ENCODE data around the gene ZFPL1.
"Not testable (repeated sequence)": the region's sequence is repeated elsewhere in the genome, so short reads cannot be mapped to it uniquely, and the experiment has no call there.

ZFPL1 gene

DNA sequence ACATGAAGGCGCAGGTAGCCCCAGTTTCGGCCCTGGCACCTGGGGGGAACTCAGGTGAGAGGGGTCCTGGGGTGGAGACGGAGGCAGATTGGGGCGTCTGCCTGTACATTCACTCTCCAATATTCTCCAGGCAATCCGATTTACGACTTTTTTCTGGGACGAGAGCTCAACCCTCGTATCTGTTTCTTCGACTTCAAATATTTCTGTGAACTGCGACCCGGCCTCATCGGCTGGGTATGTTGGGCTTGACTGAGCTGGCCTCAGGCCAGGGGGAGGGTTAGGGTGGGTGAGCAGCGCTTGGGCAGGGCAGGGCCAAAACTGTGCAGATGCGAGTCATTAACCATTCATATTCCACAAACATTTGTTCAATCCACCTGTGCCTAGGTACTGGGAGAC is 29.3 kb downstream of the ZFPL1 start:
- DNase-seq = no peak

DNA sequence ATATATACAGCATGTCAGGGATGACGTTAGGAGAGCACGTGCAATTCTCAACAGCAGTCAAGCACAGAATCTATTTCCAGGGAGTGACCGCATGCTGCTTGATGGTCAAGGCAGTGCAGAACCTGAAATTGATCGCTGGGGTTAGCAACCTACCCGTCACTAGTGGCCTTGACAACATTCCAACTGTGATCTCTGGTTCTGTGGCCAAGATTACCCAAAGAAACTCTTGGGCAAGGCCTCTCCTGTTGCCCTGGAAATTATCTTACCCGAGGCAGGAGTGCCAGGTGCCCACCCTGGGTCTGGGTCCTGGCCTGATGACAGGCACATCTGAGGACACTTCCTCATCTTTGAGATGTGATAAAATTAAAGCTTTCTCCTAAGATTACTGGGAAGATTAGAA is 29.8 kb downstream of the ZFPL1 start:
- DNase-seq = no peak

DNA sequence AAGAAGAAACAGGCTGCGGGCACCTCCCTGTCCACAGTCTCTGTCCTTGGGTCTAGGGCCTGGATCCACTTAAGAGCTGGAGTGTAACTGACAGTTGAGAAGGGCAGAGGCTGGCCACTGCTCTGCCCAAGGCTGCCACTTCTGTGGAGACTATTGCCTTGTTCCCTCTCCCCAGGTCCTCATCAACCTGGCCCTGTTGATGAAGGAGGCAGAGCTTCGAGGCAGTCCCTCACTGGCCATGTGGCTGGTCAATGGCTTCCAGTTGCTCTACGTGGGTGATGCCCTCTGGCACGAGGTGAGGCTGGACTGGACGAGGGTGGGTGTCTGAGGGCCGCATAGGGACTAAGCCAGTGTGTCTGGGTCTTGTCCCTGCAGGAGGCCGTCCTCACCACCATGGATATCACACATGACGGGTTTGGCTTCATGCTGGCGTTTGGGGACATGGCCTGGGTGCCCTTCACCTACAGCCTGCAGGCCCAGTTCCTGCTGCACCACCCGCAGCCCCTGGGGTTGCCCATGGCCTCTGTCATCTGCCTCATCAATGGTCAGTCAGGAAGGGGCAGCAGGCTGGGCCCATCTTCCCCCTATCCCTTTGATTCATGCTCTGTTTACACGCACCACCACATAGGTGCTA is 30.6 kb downstream of the ZFPL1 start:
- no peak for DNase-seq

DNA sequence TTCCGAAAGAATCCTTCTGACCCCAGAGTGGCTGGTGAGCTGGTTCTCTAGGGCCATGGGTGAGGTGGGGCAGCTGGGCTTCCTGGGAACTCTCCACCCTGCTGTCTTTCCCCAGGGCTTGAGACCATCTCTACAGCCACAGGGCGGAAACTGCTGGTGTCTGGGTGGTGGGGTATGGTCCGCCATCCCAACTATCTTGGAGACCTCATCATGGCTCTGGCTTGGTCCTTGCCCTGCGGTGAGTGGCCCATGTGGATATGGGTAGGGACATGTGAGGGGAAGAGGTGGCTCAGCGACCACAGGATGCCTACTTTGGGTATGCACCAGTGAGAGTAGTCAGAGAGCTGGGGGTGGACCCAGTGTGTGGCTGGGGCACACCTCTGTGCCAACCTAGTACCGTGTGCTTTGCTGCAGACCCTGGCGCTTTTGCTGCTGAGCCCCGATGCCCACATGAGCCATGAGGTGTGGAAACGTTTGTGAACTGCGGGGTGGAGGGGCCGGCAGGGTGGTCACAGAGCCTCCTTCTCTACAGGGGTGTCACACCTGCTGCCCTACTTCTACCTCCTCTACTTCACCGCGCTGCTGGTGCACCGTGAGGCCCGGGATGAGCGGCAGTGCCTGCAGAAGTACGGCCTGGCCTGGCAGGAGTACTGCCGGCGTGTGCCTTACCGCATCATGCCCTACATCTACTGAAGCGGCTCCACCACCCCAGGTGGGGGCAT is 31.5 kb downstream of the ZFPL1 start:
- DNase-seq = no peak

DNA sequence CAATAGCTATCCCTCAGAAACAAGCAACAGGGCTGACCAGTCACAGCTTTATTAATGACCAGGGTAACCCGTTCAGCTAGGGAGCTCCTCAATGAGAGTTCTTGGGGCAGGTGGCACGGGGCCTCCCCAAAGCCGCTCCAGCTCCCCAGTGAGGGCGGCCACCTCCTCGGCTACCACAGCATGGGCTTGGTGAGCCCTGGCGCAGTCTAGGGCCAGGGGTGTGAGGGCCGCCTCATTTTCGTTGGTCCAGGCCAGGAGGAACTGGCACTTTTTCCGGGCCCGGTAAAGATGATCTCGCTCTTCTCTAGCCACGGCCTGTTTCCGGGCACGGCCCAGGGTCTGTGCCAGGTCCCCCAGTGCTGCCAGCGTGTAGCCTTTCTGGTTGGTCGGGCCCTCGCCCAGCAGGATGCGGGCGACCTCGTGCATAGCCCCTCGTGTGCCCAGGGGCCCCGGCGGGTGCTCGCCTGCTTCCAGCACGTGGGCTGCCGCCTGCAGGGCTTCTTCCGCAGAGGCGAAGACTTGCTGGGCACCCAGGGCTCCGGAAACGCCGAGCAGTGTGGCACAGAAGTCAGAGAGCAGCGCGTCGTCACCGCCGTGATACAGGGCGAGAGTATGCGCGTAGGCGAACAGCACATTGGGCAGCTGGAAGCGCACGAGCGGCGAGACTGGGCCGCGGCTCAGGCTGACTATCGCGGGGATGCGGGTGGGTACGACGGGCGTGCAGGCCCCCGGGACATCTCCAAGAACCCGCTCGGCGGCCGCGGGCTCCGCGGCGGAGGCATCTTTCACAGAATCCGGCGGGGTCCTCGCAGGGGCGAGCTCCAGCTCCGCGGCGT is 32.6 kb downstream of the ZFPL1 start:
- DNase-seq = peak in 16 of 58 donors; percentile 19 to 54 (median 41)

DNA sequence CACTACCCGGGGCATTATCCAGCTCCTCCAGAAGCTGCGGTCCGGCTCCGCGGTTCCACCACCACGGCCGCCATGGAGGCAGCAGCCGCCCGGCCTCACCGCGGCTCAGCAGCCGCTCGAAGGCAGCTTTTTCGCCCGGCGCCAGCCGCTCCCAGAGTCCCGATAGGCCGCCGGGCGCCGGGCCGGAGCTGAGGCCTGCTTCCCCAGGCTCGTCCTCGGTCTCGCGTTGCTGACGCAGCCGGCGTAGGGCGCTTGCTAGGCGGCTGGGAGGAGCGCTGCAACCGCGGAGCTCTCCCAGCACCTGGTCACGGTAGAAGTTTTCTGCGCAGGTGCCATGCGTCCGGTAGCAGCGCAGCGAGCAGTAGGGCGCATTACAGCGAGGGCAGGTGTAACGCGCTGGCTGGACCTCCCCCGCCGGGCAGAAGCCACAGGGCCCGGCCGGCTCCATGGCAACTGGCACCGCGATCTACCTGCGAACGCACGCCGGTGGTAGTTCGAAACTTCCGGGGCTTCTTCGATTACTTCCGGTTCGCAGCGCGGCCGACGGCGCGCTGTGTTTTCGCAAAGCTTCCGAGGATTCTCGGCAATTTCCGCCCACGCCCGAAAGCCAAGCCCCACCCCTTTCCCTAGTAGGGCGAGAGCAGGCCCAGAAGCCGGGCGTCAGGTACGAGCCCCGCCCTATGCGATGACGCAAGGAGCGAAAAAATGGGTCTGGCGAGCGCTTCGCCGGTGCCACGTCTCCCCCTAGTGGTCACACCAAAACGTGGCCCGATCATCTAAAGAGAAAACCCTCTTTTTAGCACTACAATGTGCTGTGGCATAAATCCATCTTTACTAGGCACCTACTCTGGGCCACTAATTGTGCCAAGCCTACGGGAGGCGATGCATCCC is 33.4 kb downstream of the ZFPL1 start, which contains the start of gene ZNHIT2:
Gene ZNHIT2 (minus strand): TSS at position 496 of the 891 bp plus-strand sequence. CDS start 48 bp downstream, at position 448.
- peak; percentile 85 to 100 (median 98) for DNase-seq

DNA sequence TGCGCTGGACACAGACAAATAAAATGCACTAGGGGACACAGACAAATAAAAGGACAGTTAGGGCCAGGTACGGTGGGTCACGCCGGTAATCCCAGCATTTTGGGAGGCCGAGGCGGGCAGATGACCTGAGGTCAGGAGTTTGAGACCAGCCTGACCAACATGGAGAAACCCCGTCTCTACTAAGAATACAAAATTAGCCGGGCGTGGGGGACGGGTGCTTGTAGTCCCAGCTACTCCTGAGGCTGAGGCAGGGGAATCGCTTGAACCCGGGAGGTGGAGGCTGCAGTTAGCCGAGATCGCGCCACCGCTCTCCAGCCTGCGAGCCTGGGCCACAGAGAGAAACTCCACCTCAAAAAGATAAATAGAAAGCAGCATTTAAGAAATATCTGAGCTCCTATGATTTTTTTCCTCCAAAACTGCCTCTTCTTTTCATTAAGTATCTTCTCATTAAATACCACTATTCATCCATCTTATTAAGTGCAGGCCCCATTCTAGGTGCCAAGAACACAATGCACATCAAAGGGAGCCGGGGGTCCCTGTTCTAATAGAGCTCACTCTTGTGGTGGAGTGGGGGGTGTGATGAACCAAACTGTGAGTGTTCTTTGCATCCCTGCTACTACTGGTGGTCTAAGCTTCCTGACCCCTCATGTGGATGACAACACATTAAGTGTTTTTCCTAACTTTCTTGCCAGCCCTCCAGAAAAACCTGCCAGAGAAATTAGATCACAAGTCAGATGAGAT is 34.2 kb downstream of the ZFPL1 start:
- DNase-seq = no peak

DNA sequence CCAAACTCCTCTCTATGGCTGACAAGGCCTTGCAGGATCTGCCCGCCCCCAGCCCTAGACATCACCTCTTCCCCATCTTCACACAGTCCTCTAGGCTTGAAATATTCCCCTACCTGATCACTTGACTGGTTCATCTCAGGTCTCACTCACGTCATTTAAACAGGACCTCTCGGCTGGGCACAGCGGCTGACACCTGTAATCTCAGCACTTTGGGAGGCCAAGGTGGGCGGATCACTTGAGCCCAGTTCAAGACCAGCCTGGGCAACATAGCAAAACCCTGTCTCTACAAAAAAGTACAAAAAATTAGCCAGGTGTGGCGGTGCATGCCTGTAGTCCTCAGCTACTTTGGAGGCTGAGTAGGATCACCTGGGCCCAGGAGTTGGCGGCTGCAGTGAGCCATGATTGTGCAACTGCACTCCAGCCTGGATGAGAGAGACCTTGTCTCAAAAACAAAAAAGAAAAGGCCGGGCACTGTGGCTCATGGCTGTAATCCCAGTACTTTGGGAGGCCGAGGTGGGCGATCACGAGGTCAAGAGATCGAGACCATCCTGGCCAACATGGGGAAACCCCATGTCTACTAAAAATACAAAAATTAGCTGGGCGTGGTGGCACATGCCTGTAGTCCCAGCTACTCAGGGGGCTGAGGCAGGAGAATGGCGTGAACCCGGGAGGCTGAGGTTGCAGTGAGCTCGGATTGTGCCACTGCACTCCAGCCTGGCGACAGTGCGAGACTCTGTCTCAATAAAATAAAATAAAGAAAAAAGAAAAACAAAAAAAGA is 35.1 kb downstream of the ZFPL1 start:
- DNase-seq = not testable (repeated sequence)

DNA sequence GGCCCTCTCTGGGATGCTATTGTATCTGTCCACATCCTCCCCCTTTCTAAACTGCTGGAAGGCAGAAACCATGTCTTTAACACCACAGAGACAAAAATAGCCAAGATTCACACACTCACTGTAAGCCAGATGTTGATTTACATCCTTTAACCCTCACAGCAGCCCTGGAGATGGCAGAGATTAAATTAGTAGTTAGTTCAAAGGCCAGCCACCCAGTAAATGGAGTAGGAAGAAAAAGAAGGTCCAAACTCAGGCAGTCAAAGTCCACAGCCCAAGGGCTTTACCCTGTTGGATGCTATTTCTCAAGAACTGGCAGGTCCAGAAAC is 35.6 kb downstream of the ZFPL1 start:
- DNase-seq = no peak

DNA sequence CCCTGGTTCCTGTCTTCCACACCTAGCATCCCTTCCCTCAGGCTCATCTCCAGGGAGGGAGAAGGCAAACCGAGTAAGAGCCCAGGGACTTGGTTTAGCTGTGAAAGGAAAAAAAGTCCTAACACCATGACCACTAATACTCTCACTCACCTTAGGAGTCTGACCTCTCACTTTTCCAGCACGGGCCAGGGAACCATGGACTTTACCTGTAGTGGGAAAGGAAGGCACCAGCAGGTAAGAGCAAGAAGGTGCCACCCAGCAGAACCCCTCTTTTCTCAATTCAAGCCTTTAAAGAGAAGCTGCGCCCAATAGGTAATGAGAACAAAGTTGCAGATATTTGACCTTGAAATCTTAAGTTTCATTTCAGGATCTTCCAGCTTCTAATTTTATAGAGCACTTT is 36.8 kb downstream of the ZFPL1 start:
- DNase-seq = no peak

DNA sequence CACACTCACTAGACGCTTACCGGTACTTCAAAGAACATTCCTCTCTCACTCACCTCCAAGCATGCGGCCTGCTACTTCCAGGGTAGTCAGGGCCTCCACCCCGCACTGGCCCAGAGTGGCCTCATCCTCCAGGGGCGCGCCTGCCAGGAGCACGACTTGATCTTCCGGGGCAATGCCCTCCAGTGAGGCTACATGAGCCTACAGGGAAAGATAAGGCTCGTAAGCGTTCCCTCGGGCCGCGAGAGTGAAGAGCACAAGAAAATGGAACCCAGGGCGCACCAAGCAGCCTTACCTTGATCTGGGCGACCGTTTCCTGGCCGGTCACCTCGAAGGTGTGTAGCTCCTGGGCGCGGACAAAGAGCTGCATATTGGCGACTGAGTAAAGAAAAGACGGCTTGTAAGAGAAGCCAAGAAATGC is 37.4 kb downstream of the ZFPL1 start:
- no peak for DNase-seq

DNA sequence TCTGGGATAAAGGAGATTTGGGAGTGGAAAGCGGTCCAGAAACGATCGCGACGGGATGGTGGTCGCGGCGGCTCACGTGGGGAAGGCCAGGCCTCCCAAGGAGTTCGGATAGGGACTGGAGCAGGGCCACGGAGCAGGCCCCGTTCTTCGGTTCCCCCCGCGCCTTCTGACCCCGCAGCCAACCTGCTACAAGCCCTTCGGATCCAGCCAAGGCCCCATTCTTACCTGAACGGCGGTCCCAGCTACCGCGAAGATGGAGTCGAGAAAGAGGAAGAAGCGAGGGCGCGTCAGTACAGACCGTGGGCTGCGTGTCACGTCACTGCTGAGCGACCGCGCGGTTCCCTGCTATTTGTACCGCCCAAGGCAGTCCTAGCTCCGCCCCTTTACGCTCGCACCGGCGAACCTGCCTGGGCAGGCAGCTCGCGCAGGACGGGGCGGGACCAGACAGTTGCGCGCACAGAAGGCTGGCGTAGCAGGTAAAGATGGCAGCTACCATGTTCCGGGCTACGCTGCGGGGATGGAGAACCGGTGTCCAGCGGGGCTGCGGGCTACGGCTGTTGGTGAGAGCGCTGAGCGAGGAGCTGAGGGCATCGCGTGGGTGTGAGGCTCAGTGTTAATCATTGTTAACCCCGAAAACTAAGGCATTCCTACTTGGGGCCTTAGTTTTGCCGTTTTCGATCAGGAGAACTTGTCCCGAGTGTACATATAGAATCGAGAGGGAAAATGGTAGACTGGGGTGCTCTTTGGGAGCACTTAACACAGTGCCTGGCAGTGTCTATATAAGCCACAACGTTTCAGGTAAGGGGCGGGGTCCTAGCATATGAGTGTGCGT is 38.1 kb downstream of the ZFPL1 start, which contains the start of the genes FAU and MRPL49:
Gene FAU (minus strand): TSS at position 270 of the 832 bp plus-strand sequence. CDS start 321 bp downstream, outside the sequence.
Gene MRPL49 (plus strand): TSS at position 457 of the 832 bp plus-strand sequence. CDS start 26 bp downstream, at position 483.
- peak; percentile 71 to 99 (median 93) for DNase-seq

DNA sequence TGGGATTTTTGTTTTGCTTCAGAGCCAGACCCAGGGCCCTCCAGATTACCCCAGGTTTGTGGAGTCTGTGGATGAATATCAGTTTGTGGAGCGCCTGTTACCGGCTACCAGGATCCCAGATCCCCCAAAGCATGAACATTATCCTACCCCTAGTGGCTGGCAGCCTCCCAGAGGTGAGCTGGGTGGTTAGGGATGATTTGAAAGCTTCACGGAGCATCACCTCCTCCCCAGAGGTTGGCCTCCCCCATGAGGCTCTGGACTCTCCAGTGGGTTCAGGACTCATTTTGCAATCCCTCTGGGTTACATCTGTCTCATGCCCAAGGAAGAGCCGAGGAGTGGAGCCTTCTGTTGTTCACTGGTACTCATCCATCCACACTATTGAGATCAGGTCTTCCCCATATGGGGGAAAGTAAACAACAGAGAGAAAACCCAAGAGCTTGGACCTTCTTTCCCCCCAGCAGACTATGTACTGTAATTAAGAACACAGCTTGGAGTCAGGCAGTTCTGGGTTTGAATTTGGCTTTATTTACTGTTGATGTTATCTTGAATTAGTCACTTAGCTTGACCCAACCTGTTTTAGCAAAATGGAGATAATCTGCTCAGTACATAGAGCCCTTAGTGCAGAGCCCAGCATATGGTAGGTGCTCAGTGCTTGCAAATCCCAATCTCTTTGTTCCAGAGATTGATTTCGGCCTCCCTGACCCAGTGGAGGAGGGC is 40.6 kb downstream of the ZFPL1 start:
- DNase-seq = no peak

DNA sequence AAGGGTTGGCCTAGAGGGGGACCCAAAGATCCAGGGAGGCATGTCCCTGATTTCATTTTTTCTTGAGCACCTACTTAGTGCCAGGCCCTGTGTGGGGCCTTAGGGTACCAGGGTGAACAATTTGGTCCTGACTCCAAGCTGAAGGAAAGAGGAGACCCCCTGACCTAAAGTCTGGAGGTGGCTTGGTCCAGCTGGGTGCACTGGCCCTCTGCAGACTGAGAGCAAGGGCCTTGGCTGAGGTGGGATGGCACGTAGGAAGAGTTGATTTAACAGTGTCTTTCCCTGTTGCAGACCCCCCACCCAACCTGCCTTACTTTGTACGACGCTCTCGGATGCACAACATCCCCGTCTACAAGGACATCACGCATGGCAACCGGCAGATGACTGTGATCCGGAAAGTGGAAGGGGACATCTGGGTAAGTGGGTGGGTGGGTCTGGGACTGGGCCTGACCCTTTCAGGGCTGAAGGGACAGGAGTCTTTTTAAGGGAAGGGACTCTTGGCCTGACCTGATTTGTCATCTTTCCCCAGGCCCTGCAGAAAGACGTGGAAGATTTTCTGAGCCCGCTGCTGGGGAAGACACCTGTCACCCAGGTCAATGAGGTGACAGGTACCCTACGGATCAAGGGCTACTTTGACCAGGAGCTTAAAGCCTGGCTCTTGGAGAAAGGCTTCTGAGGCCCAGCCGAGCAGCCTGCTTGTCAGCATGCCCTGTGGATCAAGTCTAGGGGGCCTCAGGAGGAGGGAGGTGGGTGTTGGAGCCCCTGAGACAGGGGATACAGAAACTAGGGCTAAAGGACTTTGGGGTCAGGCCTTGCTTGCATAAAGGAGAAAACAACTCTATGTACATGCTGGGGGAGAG is 41.4 kb downstream of the ZFPL1 start:
- no peak for DNase-seq

DNA sequence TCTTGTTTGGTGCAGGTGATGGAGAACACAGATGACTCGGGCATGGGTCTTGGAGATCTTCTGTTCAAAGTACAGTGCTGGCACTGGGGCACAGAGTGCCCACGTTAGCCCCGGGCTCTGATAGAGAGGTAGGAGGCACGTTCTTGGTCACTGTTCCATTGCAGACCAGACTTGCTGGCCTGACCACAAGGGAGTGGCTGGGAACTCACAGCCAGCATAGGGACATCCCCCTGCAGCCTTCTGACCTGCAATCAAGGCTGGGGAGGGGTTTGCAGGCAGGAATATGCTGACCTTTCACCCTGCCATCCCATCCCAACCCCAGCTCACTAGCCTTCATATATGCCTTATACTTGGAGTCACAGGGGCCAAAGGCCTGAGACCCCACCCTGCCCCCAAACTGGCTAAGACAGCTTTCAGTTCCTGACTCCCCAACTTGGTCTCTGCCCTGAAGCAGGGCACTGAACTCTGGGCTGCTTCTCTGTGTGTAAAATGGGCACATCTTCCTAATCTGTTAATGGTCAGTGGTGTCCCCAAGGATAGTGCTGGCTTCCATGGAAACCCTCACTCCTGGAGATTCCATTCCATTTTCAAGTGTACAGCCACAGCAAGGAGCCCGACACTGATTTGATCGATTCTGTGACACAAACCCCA is 42.7 kb downstream of the ZFPL1 start:
- DNase-seq = no peak

Data from anterior cingulate cortex (tissue), 58 donors.